HG03378 (cell line): ENCODE data around the gene RAF1.
A peak's percentile ranks its signal among the peaks of the same experiment; 100 is the strongest.

ENCODE experiments used
- ATAC-seq: cut with Tn5 transposase; IDR thresholded peaks from one replicate; pipeline ENCODE4 v1.9.1; 2021; ENCODE audit warnings: mild to moderate bottlenecking, moderate library complexity; ENCODE audit not compliant: unreplicated experiment

Gene RAF1

GRCh38 chr3:12598890-12599289 lies 65.0 kb downstream of the RAF1 start:
- no peak for ATAC-seq

GRCh38 chr3:12593473-12593872 lies 70.4 kb downstream of the RAF1 start:
- ATAC-seq: no peak

GRCh38 chr3:12591997-12592715 lies 71.8 kb downstream of the RAF1 start:
- no peak for ATAC-seq

- ATAC-seq: no peak
These were observed 72.5 kb downstream of the RAF1 start for GRCh38 chr3:12591456-12591855.

GRCh38 chr3:12590096-12590495 lies 73.8 kb downstream of the RAF1 start:
- no peak for ATAC-seq

- no peak for ATAC-seq
These were observed 75.6 kb downstream of the RAF1 start for GRCh38 chr3:12588039-12589009.

- ATAC-seq: no peak
These were observed 77.5 kb downstream of the RAF1 start for GRCh38 chr3:12586403-12586802.

GRCh38 chr3:12585970-12586369 lies 77.9 kb downstream of the RAF1 start:
- ATAC-seq: peak; percentile 56

- ATAC-seq: no peak
These were observed 78.7 kb downstream of the RAF1 start for GRCh38 chr3:12585181-12585580.

GRCh38 chr3:12584083-12584482 lies 79.8 kb downstream of the RAF1 start:
- no peak for ATAC-seq

- ATAC-seq: no peak
These were observed 80.6 kb downstream of the RAF1 start for GRCh38 chr3:12583280-12583679.

- ATAC-seq: no peak
These were observed 81.2 kb downstream of the RAF1 start for GRCh38 chr3:12582730-12583129.

GRCh38 chr3:12579905-12580304 lies 84.0 kb downstream of the RAF1 start:
- no peak for ATAC-seq

- no peak for ATAC-seq
These were observed 84.5 kb downstream of the RAF1 start for GRCh38 chr3:12579456-12579855.

GRCh38 chr3:12578742-12579141 lies 85.2 kb downstream of the RAF1 start:
- no peak for ATAC-seq

- no peak for ATAC-seq
These were observed 86.5 kb downstream of the RAF1 start for GRCh38 chr3:12577379-12577778.

- ATAC-seq: no peak
These were observed 89.3 kb downstream of the RAF1 start for GRCh38 chr3:12574661-12575060.

GRCh38 chr3:12574131-12574530 lies 89.8 kb downstream of the RAF1 start:
- ATAC-seq: no peak

- no peak for ATAC-seq
These were observed 91.9 kb downstream of the RAF1 start for GRCh38 chr3:12571986-12572385.

GRCh38 chr3:12569836-12570235 lies 94.1 kb downstream of the RAF1 start:
- ATAC-seq: no peak

- ATAC-seq: no peak
These were observed 95.2 kb downstream of the RAF1 start for GRCh38 chr3:12568747-12569146.

GRCh38 chr3:12566976-12567375 lies 96.9 kb downstream of the RAF1 start:
- no peak for ATAC-seq
